DLD1 (cell line): Measurements from ENCODE around the gene NR5A2.

Experiments
- in situ Hi-C: cut with HindIII; loops from 2 replicates; pipeline ENCODE4 v1.10.0; 2017; ENCODE audit warnings: low sequenced_read_pairs

The NR5A2 gene

DNA sequence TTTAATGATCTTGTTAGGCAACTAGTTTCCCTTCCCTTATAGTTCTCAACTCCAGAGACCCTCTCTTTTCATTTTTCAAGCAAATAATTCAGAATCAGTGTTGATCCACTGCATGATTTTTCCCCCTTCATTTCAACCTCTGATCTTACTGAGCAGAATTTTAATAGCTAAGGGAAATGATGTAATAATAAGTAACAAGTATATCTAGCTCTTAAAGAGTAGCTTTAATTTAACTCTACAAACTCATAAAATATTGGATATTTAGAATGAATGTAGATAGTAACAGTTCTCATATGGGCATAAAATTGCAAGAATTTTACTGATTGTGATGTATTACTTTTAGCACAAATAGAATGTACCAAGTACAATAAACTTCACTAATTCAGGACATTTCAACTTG, 130.2 kb downstream of the NR5A2 start:
- in situ Hi-C loops = no loop called here

GRCh38 chr1:200161801-200162200, 134.3 kb downstream of the NR5A2 start:
- in situ Hi-C loops = no loop called here

GRCh38 chr1:200162258-200162657, 134.7 kb downstream of the NR5A2 start:
- in situ Hi-C loops = no loop called here

GRCh38 chr1:200162877-200163276, 135.4 kb downstream of the NR5A2 start:
- in situ Hi-C loops = no loop called here

GRCh38 chr1:200163911-200164310, 136.4 kb downstream of the NR5A2 start:
- in situ Hi-C loops = no loop called here

GRCh38 chr1:200165493-200166220, 138.1 kb downstream of the NR5A2 start:
- in situ Hi-C loops = no loop called here

DNA sequence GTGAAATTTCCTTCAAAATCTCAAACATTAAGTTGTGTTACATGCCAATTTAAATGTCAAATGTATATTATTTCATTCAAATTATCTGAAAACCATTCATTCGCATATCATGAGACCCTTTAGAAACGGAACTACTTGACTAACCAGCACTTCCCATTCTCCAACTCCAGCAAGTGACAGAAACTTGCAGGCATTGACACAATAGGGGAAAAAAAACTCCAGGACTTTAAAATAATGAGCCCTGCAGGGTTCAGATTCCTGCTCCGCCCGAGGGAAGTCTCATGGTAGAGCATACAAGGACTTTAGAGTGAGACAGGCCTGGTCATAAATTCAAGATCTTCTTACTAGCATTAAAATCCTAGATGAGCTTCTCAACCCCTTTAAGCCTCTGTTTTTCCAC, 138.9 kb downstream of the NR5A2 start:
- in situ Hi-C loops = no loop called here

- in situ Hi-C loops = no loop called here
These were observed 141.4 kb downstream of the NR5A2 start for GRCh38 chr1:200168926-200169325.

- in situ Hi-C loops = no loop called here
These were observed 144.8 kb downstream of the NR5A2 start for GRCh38 chr1:200172311-200172710.

GRCh38 chr1:200173097-200173618, 145.6 kb downstream of the NR5A2 start:
- in situ Hi-C loops = no loop called here

DNA sequence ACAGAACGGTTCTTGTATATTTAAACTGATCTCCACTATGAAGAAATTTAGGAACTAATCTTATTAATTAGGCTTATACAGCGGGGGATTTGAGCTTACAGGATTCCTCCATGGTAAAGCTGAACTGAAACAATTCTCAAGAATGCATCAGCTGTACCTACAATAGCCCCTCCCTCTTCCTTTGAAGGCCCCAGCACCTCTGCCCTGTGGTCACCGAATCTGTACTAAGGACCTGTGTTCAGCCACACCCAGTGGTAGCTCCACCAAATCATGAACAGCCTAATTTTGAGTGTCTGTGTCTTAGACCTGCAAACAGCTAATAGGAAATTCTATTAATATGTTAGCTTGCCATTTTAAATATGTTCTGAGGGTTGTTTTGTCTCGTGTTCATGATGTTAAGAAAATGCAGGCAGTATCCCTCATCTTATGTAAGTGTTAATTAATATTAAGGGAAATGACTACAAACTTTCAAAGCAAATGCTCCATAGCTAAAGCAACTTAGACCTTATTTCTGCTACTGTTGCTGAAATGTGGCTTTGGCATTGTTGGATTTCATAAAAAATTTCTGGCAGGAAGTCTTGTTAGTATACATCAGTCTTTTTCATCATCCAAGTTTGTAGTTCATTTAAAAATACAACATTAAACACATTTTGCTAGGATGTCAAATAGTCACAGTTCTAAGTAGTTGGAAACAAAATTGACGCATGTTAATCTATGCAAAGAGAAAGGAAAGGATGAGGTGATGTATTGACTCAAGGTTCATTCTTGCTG, 147.2 kb downstream of the NR5A2 start:
- in situ Hi-C loops = no loop called here

- in situ Hi-C loops = no loop called here
These were observed 148.7 kb downstream of the NR5A2 start for GRCh38 chr1:200176181-200176580.

DNA sequence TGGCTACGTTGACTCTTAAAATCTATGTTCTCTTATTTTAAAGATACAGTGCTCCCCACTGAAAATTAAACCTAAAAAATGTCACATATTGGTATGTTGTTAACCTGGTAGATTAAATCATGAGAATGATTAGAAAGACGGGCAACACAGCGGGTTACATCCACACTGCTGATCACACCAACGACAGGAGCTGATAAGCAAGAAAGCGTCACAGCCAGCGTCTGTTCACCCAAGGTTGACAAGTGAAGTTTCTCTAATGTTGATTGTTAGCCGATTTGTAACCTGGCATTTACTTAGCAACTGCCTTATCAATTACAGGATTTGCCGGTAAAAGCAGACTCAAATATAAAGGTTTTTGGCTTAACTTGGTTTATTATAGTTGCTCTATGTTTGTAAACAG, 149.3 kb downstream of the NR5A2 start:
- in situ Hi-C loops = no loop called here

DNA sequence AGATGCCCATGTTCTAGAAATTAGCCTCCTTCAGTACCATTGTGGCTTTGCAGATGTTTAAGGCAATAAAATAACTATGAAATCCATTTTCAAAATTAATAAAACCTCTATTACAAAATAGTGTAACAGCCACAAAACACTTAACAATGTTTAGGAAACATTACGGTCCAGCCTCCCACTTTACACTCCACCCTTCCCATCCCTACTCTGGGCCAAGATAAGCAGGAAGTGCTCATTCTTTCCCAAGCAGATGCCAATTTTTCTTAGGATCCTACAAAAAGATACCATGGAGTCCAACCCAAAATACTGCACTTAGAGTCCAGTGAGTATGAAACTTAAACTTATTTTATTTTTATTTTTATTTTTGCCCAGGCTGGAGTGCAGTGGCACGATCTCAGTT, 150.8 kb downstream of the NR5A2 start:
- in situ Hi-C loops = no loop called here

GRCh38 chr1:200179126-200179780, 151.7 kb downstream of the NR5A2 start:
- in situ Hi-C loops = no loop called here

DNA sequence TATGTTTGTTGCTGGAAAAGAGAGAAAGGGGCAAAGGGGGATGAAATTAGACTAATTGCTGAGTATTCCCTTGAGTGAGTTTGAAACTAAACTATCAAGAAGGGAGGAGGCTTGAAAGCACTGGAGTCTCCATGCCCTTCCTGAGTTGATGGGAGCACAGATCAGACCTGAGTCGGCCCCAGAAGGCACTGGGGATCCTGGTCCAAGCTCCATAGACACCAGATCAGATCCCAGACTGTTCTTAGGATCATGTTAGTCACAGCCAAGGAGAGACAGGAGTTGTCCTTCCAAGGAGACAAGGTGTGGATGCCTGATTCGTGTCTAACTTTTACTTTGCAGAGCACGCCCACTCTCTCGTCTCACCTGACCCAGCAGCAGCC, 152.3 kb downstream of the NR5A2 start:
- in situ Hi-C loops = loop anchor here (10.0 kb wide), 1 partner anchor 495 kb away; no protein-coding TSS in a partner anchor

DNA sequence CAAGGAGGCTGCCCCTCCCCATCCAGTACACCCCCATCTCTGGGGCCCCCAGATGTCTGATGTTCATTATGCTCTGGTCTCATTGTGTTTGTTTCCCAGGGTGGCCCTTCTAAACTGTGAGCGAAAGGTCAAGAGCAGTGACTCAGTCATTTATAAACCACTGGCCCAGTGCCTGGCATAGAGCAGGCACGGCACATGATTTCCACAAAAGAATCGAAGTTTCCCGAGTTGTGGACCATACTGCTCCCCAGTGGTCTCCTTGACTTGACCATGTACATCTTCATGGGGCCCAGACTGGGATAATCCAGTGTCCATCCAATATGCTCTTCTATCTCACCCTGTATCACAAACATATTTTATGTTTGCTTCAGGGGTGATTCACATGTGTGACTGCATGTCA, 153.3 kb downstream of the NR5A2 start:
- in situ Hi-C loops = loop anchor here (10.0 kb wide), 1 partner anchor 496 kb away; no protein-coding TSS in a partner anchor

GRCh38 chr1:200181861-200182260, 154.4 kb downstream of the NR5A2 start:
- in situ Hi-C loops = loop anchor here (10.0 kb wide), 1 partner anchor 497 kb away; no protein-coding TSS in a partner anchor

GRCh38 chr1:200182701-200183100, 155.2 kb downstream of the NR5A2 start:
- in situ Hi-C loops = loop anchor here (10.0 kb wide), 1 partner anchor 498 kb away; no protein-coding TSS in a partner anchor

DNA sequence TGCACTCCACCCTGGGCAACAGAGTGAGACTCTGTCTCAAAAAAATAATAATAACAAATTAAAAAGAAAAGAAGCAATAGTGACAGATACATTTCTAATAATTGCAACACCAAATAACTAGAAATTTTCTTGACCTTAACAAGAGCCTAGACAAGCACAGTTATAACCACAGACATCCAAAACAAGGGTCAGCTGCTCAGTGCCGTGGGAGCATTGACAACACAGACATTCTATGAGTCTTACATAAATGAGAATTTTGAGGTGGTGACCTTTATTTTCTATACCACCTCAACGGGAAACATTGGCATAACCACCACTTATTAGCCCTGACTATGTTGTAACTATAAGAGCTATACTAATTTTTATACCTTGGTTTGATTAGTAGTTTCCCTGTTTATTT, 156.1 kb downstream of the NR5A2 start:
- in situ Hi-C loops = loop anchor here (10.0 kb wide), 1 partner anchor 499 kb away; no protein-coding TSS in a partner anchor

DNA sequence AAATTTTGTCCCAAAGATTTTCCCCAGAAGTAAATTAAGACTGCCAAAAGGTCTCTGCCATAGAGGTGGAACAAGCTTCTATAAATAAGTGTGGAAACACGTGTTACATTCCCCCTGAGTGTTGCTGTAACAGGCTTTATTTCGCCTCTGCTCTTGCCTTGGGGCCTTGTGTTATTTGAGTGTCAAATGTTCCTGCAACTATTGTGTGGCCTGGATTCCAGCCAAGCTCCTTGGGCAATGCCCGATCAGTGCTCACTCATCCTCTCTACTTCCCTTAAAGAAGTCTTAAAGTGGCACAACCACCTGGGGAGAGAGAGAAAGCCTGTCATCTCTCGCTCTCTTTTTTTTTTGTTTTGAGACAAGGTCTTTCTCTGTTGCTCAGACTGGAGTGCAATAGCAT, 156.7 kb downstream of the NR5A2 start:
- in situ Hi-C loops = loop anchor here (10.0 kb wide), 1 partner anchor 499 kb away; no protein-coding TSS in a partner anchor
